Esophagus squamous epithelium (tissue), 4 donors: ENCODE data around the gene PHLDB2.

Experiments
- POLR2A ChIP-seq, 4 donors: fragments of 450-650 bp; IDR thresholded peaks; one replicate each; pipeline ENCODE4 v1.6.1; 2017; ENCODE audit warnings: antibody characterized with exemption in 4 of 4, mild to moderate bottlenecking in 4 of 4, moderate library complexity in 3 of 4
- TF ChIP-seq, protein P1 (sequence below), 6 experiments: fragments of 450-650 bp in 4 of 6; fragments of 200-600 bp in 2 of 6; sonication (generic) in 2 of 6; IDR thresholded peaks; one replicate each; pipeline ENCODE4 v1.5.1; 2016 to 2019; ENCODE audit warnings: antibody characterized with exemption in 6 of 6, mild to moderate bottlenecking in 4 of 6, moderate library complexity in 4 of 6

DNA sequence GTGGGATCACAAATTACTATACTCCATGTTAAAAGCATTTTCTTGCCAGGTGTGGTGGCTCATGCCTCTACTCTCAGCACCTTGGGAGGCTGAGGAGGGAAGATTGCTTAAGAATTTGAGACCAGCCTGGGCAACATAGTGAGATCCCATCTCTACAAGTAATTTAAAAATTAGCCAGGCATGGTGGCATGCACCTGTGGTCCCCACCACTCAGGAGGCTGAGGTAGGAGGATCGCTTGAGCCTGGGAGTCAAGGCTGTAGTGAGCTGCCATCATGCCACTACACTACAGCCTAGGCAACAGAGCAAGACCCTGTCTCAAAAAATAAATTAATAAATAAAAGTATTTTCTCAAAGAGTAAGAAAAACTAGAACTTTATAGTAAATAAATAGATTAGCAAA, 96.8 kb downstream of the PHLDB2 start:
- TF ChIP-seq, protein P1, sequence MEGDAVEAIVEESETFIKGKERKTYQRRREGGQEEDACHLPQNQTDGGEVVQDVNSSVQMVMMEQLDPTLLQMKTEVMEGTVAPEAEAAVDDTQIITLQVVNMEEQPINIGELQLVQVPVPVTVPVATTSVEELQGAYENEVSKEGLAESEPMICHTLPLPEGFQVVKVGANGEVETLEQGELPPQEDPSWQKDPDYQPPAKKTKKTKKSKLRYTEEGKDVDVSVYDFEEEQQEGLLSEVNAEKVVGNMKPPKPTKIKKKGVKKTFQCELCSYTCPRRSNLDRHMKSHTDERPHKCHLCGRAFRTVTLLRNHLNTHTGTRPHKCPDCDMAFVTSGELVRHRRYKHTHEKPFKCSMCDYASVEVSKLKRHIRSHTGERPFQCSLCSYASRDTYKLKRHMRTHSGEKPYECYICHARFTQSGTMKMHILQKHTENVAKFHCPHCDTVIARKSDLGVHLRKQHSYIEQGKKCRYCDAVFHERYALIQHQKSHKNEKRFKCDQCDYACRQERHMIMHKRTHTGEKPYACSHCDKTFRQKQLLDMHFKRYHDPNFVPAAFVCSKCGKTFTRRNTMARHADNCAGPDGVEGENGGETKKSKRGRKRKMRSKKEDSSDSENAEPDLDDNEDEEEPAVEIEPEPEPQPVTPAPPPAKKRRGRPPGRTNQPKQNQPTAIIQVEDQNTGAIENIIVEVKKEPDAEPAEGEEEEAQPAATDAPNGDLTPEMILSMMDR (IDR thresholded peaks at IDR 0.05) = no peak
- no peak for TF ChIP-seq POLR2A (IDR thresholded peaks at IDR 0.05)
